ENCODE results near the gene NBPF3. TPM values are rescaled to one million over a fixed set of nuclear protein-coding genes. Genes with fewer than 3 reads are reported as not detected.
"Not testable (repeated sequence)": the region's sequence is repeated elsewhere in the genome, so short reads cannot be mapped to it uniquely, and the experiment has no call there.

Gene NBPF3
- total RNA-seq, 2 experiments from 2014 or later = 1.0 TPM; not detected in 1

DNA sequence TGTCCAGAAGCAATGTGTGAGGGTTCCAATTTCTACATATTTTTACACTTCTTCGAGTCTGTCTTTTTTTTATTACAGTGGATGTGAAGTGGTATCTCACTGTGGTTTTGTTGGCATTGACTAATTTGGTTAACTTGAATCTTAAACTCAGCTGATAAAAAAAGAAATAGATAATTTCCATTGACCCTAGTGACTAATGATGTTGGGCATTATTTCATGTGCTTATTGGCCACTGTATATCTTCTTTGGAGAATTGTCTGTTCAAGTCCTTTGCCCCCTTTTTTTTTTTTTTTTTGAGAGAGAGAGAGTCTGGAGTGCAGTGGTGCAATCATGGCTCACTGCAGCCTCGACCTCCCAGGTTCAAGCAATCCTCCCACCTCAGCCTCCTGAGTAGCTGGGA, 33.3 kb upstream of the NBPF3 start:
- no peak for TF ChIP-seq EZH2phosphoT487 (IDR thresholded peaks at IDR 0.05; ENCODE audit: borderline replicate concordance, low read depth, low read length)
- TF ChIP-seq, protein P1, sequence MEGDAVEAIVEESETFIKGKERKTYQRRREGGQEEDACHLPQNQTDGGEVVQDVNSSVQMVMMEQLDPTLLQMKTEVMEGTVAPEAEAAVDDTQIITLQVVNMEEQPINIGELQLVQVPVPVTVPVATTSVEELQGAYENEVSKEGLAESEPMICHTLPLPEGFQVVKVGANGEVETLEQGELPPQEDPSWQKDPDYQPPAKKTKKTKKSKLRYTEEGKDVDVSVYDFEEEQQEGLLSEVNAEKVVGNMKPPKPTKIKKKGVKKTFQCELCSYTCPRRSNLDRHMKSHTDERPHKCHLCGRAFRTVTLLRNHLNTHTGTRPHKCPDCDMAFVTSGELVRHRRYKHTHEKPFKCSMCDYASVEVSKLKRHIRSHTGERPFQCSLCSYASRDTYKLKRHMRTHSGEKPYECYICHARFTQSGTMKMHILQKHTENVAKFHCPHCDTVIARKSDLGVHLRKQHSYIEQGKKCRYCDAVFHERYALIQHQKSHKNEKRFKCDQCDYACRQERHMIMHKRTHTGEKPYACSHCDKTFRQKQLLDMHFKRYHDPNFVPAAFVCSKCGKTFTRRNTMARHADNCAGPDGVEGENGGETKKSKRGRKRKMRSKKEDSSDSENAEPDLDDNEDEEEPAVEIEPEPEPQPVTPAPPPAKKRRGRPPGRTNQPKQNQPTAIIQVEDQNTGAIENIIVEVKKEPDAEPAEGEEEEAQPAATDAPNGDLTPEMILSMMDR (conservative IDR thresholded peaks at IDR 0.05; ENCODE audit: low read length) = no peak
- H3K9me3 ChIP-seq (ENCODE audit: low read length) = no peaks in the 10 kb centered on the region
- ChIA-PET CTCF (ENCODE audit: unreplicated experiment) (no interaction called here), POLR2A (interaction anchor here (0.7 kb wide), 1 partner anchor 486 kb away, joined by 7 read pairs; no protein-coding TSS in a partner anchor)
- no peaks in the 10 kb centered on the region for H3K79me2 ChIP-seq (ENCODE audit: insufficient read depth, low read depth, low read length)
- no peaks in the 10 kb centered on the region for H3K9me2 ChIP-seq (ENCODE audit: insufficient read depth, low read length)
- no TSS peak for BruUV-seq (replicated peaks)
- H2AFZ ChIP-seq (ENCODE audit: low read length) = no peak overlapping the region
- intact Hi-C loops (cut with micrococcal nuclease; ENCODE audit: unreplicated experiment) = no loop called here
- no peaks in the 10 kb centered on the region for H3K36me3 ChIP-seq (ENCODE audit: insufficient read depth, low read length)
- H3K4me2 ChIP-seq (ENCODE audit: low read length) = no peak overlapping the region
- no peaks in the 10 kb centered on the region for H3K4me1 ChIP-seq (ENCODE audit: insufficient read depth, low read length, poor library complexity, severe bottlenecking)
- H3K27ac ChIP-seq (ENCODE audit: low read depth, low read length, poor library complexity, severe bottlenecking) = no peak overlapping the region
- no peaks in the 10 kb centered on the region for H4K20me1 ChIP-seq (ENCODE audit: insufficient read depth, low read length)
- no peak overlapping the region for H3K4me3 ChIP-seq (ENCODE audit: low read depth, low read length, poor library complexity, severe bottlenecking)
- no peak for DNase-seq (ENCODE audit: low spot score)

DNA sequence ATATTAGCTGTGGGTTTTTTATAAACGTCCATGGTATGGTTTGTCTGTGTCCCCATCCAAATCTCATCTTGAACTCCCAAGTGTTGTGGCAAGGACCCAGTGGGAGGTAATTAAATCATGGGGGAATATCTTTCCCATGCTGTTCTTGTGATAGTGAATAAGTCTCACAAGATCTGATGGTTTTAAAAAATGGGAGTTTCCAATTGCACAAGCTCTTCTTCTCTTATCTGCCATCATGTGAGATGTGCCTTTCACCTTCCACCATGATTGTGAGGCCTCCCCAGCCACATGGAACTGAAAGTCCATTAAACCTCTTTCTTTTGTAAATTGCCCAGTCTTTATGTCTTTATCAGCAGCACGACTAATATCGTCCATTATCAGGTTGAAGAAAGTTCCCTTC, 30.0 kb upstream of the NBPF3 start:
- H3K4me2 ChIP-seq (ENCODE audit: low read length); H3K9me2 ChIP-seq (ENCODE audit: insufficient read depth, low read length); H2AFZ ChIP-seq (ENCODE audit: low read length); intact Hi-C loops (cut with micrococcal nuclease; ENCODE audit: unreplicated experiment); POLR2A ChIA-PET; H3K36me3 ChIP-seq (ENCODE audit: insufficient read depth, low read length); BruUV-seq (replicated peaks); H4K20me1 ChIP-seq (ENCODE audit: insufficient read depth, low read length); DNase-seq (ENCODE audit: low spot score); H3K9me3 ChIP-seq (ENCODE audit: low read length); H3K4me1 ChIP-seq (ENCODE audit: insufficient read depth, low read length, poor library complexity, severe bottlenecking); H3K4me3 ChIP-seq (ENCODE audit: low read depth, low read length, poor library complexity, severe bottlenecking); CTCF ChIA-PET (ENCODE audit: unreplicated experiment); H3K79me2 ChIP-seq (ENCODE audit: insufficient read depth, low read depth, low read length); H3K27ac ChIP-seq (ENCODE audit: low read depth, low read length, poor library complexity, severe bottlenecking): not testable (repeated sequence)

DNA sequence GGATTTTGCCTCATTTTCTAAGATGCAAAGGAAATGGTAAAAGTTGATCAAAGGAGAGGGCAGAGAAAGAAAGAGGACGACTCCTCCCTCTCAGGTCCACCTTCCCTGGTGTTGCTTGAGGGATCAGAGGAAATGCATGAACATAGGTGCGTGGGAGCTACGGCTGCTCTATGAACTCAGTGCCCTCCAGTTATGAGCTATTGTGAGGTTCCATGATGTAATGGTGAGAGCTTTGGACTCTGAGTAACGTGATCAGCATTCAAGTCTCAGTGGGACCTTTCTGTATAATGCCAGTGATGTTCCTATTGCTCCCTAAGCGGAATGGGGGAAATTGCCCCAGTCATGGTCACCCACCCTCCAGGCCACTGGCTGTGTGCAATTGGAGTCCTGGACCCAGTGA, 25.9 kb upstream of the NBPF3 start:
- H3K4me2 ChIP-seq (ENCODE audit: low read length) = no peak overlapping the region
- H3K79me2 ChIP-seq (ENCODE audit: insufficient read depth, low read depth, low read length) = no peaks in the 10 kb centered on the region
- no peaks in the 10 kb centered on the region for H3K36me3 ChIP-seq (ENCODE audit: insufficient read depth, low read length)
- no peaks in the 10 kb centered on the region for H3K9me3 ChIP-seq (ENCODE audit: low read length)
- BruUV-seq (replicated peaks) = no TSS peak
- intact Hi-C loops (cut with micrococcal nuclease; ENCODE audit: unreplicated experiment) = no loop called here
- no peak for DNase-seq (ENCODE audit: low spot score)
- H3K4me3 ChIP-seq (ENCODE audit: low read depth, low read length, poor library complexity, severe bottlenecking) = no peak overlapping the region
- H2AFZ ChIP-seq (ENCODE audit: low read length) = no peak overlapping the region
- CTCF ChIA-PET (ENCODE audit: unreplicated experiment) = no interaction called here
- TF ChIP-seq EZH2phosphoT487 (IDR thresholded peaks at IDR 0.05; ENCODE audit: borderline replicate concordance, low read depth, low read length) = no peak
- TF ChIP-seq, protein P1 (conservative IDR thresholded peaks at IDR 0.05; ENCODE audit: low read length) = no peak
- no peaks in the 10 kb centered on the region for H3K4me1 ChIP-seq (ENCODE audit: insufficient read depth, low read length, poor library complexity, severe bottlenecking)
- H4K20me1 ChIP-seq (ENCODE audit: insufficient read depth, low read length) = no peaks in the 10 kb centered on the region
- no peaks in the 10 kb centered on the region for H3K9me2 ChIP-seq (ENCODE audit: insufficient read depth, low read length)
- no peak overlapping the region for H3K27ac ChIP-seq (ENCODE audit: low read depth, low read length, poor library complexity, severe bottlenecking)
- POLR2A ChIA-PET = no interaction called here

DNA sequence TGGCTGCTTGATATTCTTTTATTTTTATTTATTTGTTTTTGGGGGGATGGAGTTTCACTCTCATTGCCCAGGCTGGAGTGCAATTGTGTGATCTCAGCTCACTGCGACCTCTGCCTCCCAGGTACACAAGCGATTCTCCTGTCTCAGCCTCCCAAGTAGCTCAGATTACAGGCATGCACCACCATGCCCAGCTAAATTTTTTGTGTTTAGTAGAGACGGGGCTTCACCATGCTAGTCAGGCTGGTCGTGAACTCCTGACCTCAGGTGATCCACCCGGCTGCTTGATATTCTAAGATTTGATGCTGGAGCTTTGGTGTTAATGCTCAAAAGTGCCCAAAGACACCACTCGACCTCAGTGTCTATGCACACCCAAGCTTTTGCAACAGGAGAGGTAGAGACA, 19.6 kb upstream of the NBPF3 start:
- H4K20me1 ChIP-seq (ENCODE audit: insufficient read depth, low read length); H2AFZ ChIP-seq (ENCODE audit: low read length); intact Hi-C loops (cut with micrococcal nuclease; ENCODE audit: unreplicated experiment); H3K9me3 ChIP-seq (ENCODE audit: low read length); H3K9me2 ChIP-seq (ENCODE audit: insufficient read depth, low read length); H3K4me2 ChIP-seq (ENCODE audit: low read length); H3K79me2 ChIP-seq (ENCODE audit: insufficient read depth, low read depth, low read length); POLR2A ChIA-PET; H3K4me1 ChIP-seq (ENCODE audit: insufficient read depth, low read length, poor library complexity, severe bottlenecking); BruUV-seq (replicated peaks); H3K27ac ChIP-seq (ENCODE audit: low read depth, low read length, poor library complexity, severe bottlenecking); CTCF ChIA-PET (ENCODE audit: unreplicated experiment); H3K4me3 ChIP-seq (ENCODE audit: low read depth, low read length, poor library complexity, severe bottlenecking); DNase-seq (ENCODE audit: low spot score); H3K36me3 ChIP-seq (ENCODE audit: insufficient read depth, low read length): not testable (repeated sequence)

DNA sequence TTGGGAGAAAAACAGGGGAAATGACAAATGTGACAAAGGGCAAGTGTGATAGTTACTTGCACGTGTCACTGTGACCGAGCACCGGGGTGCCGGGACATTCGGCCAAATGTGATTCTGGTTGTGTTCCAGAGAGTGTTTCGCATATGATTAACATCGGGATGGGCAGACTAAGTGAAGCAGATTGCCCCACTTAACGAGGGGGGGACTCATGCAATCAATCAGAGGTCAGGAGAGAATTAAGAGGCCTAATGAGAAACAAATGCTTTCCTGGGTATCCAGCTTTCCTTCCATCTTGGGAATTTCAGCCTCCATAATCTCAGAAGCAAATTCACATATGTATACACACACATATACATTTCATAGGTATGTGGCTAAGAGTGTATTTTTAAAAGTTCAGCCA, 18.6 kb upstream of the NBPF3 start:
- H4K20me1 ChIP-seq (ENCODE audit: insufficient read depth, low read length); H3K79me2 ChIP-seq (ENCODE audit: insufficient read depth, low read depth, low read length); DNase-seq (ENCODE audit: low spot score); H3K4me3 ChIP-seq (ENCODE audit: low read depth, low read length, poor library complexity, severe bottlenecking); BruUV-seq (replicated peaks); H3K9me2 ChIP-seq (ENCODE audit: insufficient read depth, low read length); H3K36me3 ChIP-seq (ENCODE audit: insufficient read depth, low read length); H2AFZ ChIP-seq (ENCODE audit: low read length); H3K4me2 ChIP-seq (ENCODE audit: low read length); intact Hi-C loops (cut with micrococcal nuclease; ENCODE audit: unreplicated experiment); H3K9me3 ChIP-seq (ENCODE audit: low read length); CTCF ChIA-PET (ENCODE audit: unreplicated experiment); H3K4me1 ChIP-seq (ENCODE audit: insufficient read depth, low read length, poor library complexity, severe bottlenecking); H3K27ac ChIP-seq (ENCODE audit: low read depth, low read length, poor library complexity, severe bottlenecking); POLR2A ChIA-PET: not testable (repeated sequence)

Data from OCI-LY7 (cell line).